ENCODE measurements around the gene PDE6G.

DNA sequence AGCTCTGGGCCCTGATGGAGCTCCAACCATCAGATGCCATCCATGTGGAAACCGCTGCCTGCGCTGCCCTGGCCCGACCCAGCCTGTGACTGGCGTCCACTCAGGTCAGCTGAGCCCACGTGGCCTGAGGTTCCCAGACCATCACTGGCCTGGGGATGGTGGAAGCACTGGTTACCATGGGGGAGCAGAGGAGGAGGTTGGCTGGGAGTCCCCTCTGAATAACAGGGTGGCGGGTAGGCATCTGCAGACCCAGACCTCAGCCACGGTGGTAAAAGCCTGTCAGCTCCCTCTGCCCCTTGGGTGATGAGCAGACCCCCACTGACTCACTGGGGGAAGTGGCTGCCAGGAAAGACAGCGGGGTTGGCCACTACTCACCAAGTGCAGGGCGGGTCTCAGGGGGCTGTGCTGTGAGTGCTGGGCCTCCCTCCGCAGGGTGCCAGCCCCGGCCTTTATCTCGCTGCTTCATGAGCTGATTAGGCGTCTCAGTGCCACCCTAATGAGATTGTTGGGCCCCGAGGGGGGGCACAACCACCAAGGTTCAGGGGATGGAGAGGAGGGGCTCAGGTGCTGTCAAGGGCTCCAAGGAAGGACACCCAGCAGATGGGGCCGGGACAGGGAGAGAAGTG lies at the start of gene PDE6G:
- TF ChIP-seq, protein P1, sequence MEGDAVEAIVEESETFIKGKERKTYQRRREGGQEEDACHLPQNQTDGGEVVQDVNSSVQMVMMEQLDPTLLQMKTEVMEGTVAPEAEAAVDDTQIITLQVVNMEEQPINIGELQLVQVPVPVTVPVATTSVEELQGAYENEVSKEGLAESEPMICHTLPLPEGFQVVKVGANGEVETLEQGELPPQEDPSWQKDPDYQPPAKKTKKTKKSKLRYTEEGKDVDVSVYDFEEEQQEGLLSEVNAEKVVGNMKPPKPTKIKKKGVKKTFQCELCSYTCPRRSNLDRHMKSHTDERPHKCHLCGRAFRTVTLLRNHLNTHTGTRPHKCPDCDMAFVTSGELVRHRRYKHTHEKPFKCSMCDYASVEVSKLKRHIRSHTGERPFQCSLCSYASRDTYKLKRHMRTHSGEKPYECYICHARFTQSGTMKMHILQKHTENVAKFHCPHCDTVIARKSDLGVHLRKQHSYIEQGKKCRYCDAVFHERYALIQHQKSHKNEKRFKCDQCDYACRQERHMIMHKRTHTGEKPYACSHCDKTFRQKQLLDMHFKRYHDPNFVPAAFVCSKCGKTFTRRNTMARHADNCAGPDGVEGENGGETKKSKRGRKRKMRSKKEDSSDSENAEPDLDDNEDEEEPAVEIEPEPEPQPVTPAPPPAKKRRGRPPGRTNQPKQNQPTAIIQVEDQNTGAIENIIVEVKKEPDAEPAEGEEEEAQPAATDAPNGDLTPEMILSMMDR (IDR thresholded peaks at IDR 0.05), result no peak
- no peak for TF ChIP-seq POLR2A (IDR thresholded peaks at IDR 0.05)

All from uterus (tissue), 2 donors.